GM19193 (cell line): Measurements from ENCODE around the gene PATZ1.

Source experiments
- POLR2A ChIP-seq: IDR thresholded peaks from 4 replicates; pipeline ENCODE4 v1.6.1; 2011; ENCODE audit not compliant: insufficient read depth, insufficient read length; ENCODE audit errors: extremely low read depth

PATZ1 gene

DNA sequence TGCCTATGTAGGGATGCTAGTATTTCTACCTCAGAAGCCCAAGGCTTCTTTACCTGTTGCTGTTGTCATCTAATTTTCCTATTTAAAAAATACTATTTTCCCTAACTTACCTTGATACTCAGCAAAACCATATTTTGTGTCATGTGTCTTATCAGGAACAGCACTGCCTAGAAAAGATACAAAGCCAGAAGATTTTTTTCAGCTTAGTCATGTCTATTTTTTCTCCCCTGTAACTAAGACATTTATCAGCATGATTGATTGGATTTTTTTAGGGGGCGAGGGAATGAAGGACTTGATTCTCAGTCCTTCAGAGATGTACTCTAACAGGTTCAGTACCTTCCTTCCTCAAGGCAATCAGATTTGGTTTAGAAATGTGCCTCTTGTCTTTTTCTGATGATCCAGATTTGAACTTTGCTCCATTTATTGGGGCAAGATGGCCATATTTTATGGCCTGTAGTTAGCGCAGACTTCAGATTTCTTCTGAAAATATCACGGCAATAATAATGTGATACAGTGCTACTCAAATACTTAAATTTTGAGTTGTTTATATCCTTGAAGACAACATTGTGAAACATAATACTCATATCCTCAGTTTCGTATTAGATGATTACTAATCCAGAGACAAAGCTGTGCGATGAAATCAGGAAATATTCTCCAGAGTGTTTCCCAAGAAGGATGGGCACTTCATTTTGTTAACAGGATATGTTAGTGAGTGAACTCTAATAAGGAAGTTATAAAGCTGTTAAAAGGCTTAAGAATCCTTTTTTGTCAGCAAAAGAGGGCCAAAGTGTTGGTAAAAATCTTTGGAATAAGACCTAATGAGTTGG, 50.1 kb downstream of the PATZ1 start:
- no peak for TF ChIP-seq POLR2A

DNA sequence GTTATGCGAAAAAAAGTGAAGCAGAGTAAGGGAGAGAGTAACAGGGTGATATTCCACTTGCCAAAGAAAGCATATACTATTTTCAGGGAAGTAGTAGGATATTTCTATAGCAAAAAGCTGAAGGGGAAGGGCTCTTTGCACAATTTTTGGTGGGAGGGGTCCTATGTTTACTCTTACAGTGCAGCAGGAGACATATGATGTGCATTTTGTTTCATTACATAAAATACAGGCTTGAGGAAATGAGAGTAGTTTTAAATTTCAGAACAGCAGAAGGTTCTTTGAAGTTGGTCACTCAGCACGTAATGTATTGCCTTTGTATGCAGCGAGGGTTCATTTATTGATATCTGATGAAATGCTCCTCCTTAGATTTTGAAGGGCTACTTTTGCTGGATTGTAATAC, 50.8 kb downstream of the PATZ1 start:
- TF ChIP-seq POLR2A, result no peak

DNA sequence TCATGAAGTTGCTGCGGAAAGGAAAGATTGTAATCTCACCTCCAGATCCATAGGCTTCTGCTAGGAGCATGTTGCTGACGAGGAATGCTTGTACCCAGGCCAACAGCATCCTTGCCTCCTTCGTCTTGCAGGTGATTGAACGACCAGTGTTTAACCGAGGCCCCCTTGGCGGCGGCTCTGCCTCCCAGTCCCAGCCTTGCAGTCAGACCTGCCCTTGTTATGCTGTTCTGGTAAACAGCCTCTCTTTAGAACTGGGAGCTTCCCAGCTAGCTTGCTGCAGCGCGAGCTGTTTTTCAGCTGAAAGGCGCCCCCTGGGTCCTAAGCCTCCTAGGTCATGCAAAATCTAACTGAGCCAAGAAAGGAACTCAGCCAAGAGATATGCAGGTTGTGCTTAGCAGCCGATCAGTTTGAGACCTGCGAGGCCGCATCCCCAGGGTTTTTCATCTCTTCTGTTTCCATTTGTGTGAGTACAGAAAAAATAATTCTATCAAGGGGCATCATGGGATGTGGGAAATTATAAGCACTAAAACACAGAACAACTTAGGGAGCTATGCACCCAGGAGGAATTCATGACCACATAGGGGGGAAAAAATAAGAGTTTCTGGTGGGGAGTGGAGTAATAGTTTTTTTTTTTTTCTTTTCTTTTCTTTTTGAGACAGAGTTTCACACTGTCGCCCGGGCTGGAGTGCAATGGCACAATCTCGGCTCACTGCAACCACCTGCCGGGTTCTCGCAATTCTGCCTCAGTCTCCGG, 53.7 kb downstream of the PATZ1 start, which contains the start of gene PIK3IP1:
Gene PIK3IP1 (minus strand): TSS at position 253 of the 754 bp plus-strand sequence. CDS start 144 bp downstream, at position 109.
- TF ChIP-seq POLR2A, result no peak

DNA sequence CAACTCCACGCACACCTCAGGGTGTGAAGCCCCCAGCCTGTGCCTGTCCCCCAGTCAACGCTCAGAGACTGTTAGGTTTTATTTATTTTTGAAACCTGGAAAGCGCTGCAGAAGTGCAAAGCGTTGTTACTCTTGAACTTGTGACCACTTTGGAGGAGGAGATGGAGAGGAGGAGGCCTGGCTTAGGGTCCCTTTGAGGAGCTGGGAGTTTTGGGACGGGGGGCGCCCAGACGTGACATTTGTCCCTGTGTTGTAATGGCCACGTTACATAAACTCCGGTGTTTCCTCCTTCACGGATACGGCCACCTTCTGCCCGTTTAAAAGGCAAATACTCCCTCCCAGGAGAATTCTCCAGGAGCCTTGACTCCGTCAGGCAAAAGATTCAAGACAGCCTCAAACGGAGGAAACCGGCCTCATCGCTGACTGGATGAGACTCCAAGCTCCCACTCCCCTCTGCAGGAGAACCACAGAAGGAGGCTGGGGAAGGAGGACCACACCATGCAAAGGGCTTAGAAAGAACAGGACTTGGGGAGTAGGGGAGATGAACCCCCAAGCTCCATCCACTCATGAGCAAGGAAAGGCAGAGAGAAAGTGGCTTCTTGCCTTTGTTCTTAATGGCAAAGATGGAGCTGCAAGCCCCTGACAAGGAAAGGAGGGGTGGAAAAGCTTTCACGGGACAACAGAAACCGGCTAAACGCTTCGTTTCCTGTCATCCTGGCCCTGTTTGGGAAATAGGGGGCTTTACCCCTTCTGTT, 54.5 kb downstream of the PATZ1 start:
- no peak for TF ChIP-seq POLR2A

DNA sequence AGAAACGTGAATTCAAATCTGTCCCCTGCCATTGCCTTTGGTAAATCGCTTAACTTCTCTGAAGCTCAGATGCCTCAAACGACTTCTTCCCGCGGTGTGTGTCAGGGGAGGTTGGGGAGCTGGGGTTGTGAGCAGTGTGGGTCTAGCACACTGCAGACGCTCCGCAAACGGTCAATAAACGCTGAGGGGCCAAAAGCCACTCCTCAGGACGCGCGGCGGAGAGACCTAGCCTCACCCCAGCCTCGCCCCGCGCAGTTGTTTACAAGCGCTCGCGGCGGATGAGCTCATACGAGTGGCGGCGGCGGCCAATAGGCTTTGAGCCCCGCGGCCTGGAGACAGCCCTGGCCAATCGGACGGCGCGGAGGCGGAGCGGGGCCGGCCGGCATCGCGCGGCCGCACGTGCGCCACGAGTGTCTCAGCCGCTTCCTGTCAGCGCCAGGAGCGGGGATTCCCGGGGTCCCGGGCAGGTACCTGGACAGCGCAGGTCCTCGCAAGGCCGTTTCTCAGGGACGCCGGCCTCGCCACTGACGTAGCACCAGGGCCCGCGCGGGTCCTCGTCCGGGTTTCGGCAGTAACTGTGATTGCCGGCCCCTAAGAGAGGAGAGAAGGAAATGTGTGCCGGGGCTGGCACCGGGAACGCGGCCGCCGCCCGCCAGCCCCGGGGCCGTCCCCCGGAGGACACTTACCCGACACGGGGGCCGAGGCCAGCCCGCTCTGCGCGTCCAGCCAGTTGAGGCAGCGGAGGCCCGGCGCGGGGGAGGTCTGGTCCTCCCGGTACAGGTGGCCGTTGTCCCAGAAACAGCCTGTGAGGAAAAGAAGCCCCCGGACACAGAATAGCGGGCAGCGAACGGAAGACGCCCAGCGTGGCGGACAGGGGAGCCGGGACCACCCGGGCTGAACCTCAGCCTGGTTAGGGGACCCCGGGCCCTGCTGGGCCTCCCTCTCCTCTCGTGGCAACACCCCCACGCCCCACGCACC, 55.4 kb downstream of the PATZ1 start:
- peak; percentile 65 for TF ChIP-seq POLR2A

DNA sequence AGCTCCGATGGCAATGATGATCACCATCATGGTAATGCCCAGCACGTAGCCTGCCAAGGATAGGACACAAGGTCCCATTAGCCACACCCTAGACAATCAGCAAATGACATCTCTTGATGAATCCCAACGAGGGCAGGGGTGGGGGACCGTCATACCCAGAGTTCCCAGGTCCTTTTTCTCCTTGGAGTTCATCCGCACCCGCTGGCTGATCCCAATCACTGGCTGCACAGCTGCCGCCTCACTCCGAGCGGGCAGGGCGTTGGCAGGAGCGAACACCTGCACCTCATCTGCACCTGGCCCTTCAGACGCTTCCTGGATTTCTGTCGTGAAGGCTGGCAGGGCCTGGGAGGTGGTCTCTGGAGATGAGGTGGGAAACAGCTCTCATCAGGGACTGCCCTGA, 56.8 kb downstream of the PATZ1 start:
- TF ChIP-seq POLR2A, result no peak

DNA sequence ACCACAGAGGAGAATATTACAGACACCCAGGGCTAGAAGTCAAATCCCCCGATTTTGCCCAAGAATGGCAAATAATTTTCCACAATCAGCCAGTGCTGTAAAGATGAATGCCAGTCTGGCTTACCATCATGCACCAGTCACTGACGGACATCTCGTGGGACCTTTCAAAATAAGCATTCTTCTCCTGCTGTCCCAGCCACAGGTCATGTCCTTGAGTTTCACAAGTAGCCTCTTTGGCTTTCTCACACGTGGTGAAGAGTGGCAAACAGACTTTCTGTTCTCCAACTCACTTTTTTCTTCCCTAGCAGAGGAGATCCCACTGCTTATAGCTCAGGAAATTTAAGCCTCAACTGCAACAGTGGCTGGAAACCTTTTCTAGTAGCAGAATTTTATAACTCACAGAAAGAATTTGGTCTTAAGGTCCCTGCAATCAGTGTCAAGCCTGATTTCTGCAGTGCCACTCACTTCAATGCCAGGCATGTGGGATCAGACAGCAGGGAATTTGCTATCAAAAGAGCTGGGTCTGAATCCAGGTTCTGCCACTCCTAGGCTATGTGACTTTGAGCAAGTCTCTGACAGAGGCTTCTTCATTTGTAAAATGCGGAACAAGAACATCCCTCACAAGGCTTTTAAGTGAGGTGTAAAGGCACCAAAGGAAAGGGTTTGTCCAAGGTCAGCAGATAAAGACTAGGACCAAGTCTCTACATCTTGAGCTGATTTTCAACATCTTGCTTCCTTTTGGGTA, 57.5 kb downstream of the PATZ1 start:
- no peak for TF ChIP-seq POLR2A

DNA sequence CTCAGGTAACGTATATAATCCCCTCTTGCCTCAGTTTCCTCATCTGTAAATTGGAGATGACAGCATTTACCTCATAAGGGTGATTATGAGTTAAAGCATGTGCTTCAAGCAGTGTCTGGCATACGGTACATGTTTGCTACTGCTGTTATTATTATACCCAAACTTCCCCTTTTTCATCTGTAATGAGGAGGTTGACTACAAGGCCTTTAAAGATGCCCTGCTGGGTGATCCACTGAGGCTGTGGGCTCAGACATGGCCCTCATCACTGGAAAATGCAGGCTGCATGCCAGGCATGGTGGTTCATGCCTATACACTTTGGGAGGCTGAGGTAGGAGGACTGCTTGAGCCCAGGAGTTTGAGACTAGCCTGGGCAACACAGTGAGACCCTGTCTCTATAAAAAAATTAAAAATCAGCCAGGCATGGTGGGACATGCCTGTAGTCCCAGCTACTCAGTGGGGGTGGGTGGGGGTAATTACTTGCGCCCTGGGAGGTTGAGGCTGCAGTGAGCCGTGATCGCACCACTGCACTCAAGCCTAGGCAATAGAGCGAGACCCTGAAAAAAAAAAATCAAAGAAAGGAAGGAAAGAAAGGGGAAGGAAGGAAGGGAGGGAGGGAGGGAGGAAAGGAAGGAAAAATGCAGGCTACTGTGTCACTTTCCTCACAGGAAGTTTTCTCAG, 58.2 kb downstream of the PATZ1 start:
- TF ChIP-seq POLR2A, result no peak

DNA sequence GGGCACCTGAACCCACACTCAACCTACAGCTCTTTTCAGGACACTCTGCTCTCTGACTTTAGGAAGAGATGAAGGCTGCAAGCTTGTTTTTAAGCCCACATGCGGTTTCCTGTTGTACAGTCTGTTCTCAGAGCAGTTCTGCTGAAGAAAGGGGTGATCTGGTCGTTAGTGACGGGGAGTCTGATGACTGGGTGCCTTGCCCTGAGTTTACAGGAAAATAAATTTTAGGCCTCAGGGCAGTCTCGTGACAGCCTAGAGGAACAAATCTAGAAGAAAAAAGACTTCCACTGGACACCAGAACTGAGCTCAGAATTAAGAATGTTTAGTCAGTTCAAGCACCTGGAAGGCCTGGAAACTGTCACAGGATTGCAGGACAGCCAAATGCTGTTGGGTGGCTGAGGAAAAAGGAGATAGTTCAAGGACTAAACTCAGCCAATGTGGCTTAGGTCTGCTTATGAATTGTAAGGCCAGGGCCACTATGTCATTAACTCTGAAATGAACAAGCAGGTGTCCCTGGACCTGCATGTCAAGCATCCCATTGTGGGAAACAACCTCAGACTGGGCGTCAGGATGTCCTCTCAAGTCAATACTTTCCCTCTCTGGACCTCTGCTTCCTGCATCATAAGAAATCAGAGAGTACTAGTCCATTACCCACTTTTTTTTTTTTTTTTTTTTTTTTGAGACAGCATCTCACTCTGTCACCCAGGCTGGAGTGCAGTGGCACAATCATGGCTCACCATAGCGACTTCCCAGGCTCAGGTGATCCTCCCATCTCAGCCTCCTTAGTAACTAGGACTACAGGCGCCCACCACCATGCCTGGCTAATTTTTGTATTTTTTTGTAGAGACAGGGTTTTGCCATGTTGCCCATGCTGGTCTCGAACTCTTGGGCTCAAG, 59.5 kb downstream of the PATZ1 start:
- TF ChIP-seq POLR2A, result no peak

DNA sequence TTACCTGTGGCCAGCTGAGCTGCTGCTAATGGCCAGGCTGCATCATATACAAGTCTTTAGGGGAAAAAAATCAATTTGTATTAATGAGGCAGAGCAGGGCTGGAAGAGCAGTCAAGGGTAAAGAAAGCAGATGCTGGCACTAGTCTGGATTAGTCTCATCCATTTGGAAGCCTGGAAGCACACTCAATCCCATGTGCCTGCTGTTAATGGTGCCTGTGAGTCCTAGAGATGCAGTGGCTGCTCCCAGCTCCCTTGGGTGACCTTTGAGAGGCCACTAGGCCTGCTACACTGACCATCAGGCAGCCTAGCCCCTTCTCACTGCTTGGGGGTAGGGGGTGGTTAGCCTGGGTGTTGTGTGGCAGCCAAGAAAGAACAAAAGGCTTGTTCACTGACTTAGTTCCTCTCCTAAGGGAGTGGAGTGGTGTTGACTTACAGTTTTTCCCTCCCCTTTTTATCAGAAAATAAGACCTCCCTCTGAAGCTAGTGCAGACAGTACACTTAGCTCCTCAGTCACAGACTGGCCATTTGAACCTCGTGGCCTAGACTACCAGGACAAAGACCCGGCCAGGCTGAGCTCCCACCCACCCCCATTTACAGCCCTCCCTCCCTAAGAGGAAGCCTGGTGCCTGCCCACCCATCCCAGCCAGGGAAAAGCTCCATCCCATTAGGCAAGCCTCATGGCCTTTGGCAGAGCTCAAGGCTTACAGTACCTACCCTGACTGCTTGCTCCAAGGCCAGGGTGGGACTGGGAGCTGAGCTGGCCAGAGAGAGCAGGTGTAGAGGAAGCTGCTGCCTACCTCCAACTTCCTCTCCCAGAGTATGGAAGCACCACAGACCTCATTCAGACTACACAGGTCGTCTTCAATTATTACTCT, 61.6 kb downstream of the PATZ1 start:
- no peak for TF ChIP-seq POLR2A
